Measurements from ENCODE around the gene SLC10A1.
"Not testable (repeated sequence)": the region's sequence is repeated elsewhere in the genome, so short reads cannot be mapped to it uniquely, and the experiment has no call there.

Gene SLC10A1

DNA sequence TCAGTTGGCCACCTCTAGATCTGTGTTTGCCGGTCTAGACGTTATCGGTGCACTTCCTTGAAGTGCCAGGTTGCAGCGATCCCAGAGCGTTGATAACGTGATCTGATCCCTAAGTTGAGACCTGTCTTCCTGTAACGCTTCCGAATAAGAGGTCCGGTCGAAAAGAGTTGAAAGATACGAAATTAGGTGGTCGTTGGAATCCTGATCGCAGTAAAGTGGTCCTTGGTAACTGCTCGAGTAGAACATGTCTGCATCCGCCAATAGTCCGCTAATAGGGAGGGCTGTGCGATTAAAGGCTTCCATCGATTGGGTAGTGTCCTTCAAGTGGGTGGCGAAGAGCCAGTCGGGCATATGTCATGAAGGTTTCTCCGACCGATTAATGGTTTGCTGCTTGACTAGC lies 27.4 kb downstream of the SLC10A1 start:
- no peak for DNase-seq

DNA sequence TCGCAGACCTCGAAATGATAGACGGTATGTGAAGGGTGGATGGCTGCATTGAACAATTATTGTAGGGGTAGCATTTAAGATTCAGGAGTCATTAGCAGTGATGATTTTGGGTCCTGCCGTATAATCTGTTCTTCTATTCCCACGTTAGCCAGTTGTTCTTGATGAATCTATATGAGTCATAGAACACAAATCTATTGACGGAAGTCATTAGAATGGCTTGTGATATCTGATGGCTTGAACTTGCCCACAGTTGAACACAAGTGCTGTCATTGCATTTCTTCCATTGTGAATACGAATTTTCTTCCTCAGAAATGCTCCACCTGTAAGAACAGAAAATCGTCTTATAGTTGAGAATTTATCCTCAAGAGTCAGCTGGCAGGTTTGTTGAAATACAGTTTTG lies 28.2 kb downstream of the SLC10A1 start:
- DNase-seq, result no peak

DNA sequence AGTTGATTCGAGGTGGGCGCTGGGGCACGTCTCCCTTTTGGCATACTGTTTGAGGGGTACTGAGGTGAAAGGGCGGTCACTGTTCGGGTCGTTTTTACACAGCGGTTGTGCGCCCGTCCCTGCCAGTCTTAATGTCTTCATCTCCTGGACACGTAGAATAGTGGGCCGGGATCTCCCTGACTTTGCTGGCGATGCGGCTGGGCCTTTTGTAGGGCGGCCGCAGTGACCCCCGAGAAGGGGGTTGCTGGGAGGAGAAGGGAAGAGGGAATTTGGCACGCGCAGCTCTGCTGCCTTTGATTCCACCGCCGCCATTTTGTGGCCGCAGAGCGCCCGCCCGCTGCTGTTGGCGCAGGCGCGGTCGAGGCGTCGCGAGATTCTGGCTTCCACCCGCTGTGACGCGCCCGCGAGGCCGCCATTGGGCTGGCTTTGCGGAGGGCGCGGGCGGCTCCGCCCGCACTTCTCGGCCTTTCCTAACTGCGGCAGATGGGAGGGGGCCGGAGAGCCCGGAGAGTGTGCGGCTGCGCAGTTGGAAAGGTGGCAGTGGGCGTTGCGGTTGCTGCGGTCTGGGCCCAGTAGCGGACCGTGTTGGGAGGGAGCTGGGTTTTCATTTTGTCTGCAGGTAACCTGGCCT lies 29.6 kb downstream of the SLC10A1 start:
- DNase-seq, result peak; percentile 89

DNA sequence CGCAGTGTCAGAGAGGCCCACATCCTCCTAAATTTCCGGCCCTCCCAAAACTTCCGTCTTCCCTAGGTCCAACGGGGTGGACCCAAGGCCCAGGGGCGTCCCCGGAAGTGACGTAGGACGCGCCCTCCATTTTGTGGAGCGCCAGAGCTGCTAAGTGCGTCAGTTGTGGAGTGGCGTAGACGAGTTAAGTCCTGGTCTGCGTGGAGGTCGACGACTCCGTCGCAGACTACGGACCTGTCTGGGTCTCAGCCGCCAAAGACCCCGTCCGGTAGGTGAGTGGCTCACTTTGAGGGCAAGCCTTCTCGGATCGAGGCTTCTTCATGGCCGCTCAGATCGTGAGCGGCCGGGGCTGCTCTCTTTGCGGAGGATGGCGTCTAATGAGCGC lies 30.1 kb downstream of the SLC10A1 start, which contains the start of gene SRSF5:
SRSF5 (plus strand) TSS at position 159 of the 385 bp plus-strand sequence. CDS start 1,015 bp downstream, outside the sequence.
- peak; percentile 93 for DNase-seq

DNA sequence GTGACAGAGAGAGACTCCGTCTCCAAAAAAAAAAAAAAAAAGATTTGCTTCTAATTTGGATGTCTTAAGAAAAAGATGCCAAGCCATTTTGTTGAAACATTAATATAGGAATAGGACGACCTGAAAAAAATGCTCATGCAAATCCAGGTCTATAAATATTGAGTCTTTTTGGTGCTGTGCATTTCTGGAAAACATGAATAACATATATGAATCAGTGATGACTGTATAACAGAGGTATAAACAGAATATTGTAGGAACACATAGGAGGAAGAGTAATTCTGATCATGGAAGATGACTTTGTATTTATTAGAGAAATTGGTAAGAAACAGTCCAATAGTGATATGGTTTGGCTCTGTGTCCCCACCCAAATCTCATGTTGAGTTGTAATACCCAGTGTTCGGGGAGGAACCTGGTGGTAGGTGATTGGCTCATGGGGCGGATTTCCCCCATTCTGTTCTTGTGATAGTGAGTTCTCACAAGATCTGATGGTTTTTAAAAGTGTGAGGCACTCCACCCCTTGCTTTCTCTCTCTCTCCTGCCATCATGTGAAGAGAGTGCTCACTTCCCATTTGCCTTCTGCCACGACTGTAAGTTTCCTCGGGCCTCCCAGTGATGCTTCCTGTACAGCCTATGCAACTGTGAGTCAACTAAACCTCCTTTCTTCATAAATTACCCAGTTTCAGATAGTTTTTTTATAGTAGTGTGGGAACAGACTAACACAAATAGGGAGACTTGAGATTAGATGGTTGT lies 33.1 kb downstream of the SLC10A1 start:
- DNase-seq, result no peak

DNA sequence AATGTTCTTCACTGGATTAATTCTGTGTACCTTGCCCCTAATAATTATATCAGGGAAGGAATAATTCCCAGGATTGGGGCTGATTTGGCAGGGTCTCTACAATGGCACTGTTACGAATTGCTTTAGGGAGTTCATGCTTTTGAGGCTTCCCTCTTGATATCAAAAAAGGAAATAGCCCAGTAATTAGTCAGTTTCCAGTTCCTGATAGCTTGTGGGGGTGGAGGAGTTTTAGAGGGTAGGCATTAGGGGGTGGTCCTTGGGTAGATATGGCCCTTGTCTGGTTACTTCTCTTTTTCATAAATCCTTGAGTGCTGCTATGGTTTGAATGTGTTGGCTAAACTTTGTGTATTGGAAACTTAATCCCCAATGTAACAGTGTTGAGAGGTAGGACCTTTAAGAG lies 36.2 kb downstream of the SLC10A1 start:
- DNase-seq, result no peak

DNA sequence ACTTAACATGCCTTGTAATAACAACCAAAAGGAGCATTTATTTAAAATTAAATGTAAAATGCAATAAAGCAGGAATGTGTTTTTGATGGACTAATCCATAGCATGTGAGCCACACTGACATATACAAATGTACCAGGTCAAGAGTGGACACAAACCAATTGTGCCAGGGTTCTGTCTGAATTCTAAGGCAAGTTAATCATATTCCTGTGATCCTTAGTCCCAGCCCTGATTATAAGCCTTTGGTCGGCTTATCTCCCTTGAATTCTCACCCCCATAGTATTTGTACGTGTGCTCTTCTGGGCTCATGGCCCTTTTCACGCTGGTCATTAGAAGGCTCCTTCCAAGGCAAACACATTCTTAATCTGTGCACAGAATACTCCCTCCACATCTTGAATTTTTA lies 40.7 kb downstream of the SLC10A1 start:
- no peak for DNase-seq

DNA sequence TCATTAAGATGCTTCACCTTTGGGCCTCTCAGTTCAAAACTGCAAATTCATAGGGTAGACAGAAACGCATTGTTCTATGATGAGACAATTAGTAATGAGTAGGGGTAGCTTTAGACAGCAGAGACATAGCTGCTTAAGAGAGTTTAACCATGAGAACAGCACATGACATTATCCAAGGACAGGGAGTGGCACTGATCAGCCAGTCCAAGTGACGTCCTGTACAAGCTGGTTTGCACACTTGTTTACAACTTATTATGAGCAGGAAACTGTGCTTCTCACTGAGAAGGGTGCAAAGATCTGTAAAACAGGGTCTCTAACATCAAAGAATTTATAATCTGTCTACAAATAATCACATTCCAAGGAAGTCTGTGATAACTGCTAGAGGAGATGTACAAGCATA lies 41.3 kb downstream of the SLC10A1 start:
- DNase-seq, result no peak

DNA sequence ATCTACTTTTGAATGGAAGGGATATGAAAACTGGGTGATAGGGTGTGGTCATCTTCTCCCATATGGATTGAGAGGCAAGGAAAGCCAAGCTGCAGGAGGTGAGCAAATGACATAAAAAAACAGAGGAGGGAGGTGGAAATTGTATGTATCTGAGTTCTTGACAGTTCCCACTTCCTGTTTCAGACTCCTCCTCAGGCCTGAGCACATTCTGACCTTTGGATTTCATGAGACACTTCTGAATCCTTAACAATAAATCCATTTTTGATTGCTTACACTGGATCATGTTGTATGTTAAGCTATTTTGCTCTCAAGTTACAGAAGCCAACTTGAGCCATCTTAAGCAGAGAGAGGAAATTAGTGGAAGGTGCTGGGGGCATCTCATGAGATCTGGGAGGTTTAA lies 41.7 kb downstream of the SLC10A1 start:
- DNase-seq, result no peak

DNA sequence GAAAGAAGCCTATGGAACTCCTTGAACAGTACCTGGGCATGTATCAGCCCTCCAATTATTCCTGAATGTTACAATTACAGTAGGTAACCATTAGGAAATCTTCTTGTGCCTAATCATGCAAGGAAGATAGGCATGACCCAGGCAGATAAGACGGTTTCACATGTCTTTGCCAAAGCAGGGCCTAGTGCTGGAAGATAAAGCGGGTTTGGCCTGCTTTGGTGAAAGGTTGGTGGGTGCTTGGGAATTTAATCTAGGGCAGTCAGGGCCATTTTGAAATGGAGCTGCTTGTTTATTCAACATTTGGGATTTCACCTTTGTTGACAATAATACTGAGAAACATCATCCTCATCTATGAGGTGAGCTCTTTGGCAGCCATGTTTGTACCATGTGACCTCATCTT lies 42.6 kb downstream of the SLC10A1 start:
- no peak for DNase-seq

DNA sequence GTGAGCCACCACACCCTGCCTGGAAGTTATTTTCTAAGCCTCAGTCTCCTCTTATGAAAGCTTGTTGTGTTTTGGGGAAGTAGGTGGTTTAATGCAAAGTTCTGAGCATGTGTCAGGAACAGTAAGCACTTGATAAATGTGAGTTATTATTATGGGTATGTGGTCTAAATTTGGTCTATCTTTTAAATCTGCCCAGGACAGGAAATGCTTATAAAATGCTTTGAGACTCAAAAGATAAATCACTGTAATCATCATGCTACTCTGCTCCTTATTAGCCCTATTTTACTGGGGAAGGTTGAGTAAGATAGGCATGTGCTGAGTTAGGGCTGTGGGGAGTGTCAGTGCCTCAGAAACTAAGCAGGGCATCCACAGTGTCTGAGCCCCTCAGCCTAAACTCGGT lies 43.2 kb downstream of the SLC10A1 start:
- DNase-seq, result no peak

DNA sequence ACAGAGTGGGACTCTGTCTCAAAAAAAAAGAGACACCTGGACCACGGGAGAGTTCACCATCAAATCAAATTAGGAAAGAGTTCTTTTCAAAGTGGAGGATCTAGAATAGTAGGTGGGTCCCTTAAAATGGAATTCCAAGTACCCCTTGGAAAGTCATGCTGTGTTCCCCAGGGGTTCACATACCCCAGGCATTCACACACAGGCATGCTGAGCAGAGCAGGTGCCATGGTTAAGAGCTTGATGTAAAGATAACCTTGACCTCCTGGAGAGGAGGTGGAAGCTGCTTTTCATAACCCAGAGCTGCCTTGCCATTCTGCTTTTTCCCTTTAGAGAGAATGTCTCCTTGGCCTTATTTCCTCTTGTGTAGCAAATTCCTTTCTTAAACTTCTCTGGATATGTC lies 44.3 kb downstream of the SLC10A1 start:
- no peak for DNase-seq

DNA sequence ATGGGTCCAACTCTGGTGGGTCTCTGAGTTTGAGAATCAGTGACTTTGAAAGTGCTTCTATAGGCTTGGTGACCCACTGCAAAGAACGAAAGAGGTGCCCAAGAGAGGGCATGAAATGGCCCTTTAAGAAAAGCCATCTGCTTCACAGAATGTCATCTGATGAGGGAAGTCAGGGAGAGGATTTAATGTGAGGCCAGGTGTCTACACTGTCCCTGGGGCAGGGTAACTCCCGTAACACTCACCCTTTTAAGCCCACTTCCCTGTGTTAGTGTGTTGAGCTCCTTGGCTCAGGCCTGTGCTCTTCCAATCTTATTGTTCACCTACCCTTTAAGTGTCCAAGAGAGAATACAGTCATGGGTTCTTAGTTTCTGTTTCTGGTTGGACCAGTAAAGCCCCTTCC lies 46.5 kb downstream of the SLC10A1 start:
- DNase-seq, result no peak

DNA sequence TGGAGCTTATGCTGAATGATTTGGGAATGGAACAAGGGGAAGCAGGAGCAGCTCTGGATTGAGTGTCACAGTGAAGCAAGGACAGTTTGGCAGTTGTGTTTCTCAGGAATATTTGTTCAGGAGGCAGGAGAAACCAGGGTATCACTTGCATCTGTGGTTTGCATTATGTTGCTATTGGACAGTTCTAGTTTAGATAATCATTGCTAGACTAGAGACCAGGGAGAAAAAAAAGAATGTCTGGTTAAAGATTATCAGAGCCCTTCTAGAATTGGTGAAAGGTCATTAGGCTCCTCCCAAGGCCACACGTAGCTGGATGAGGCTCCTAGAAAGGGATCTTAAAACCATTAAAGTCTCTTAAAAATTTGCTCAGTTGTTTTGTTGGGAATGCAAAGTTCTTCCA lies 47.1 kb downstream of the SLC10A1 start:
- no peak for DNase-seq

DNA sequence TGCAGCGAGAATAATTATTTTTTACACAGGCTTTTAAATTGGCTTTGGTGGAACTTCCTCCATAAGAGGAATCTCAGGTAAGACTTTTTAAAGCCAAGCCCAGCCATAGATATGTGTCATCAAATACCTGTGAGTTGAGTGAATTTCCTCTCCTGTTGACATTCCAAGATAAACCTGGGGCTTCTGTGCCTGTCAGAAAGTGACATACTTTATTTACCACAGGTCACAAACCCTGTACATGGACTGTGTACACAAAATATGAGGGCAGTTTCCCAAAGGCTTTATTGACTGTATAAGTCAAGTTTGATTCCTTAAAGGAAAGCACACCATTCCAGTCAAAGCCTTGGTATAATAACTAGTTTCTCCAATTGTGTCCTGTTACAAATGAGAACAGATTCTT lies 56.0 kb downstream of the SLC10A1 start:
- DNase-seq, result no peak

DNA sequence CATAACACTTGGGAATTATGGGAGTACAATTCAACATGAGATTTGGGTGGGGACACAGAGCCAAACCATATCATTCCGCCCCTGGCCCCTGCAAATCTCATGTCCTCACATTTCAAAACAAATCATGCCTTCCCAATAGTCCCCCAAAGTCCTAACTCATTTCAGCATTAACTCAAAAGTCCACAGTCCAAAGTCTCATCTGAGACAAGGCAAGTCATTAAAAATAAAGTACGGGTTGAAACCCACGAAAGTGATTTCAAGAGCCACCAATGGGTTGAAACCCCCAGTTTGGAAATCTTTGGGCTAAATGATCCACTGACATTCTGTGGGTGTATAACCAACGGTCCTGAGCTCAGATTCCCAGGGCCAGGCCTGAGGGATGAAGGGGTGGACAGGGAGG lies 60.6 kb downstream of the SLC10A1 start:
- not testable (repeated sequence) for DNase-seq

DNA sequence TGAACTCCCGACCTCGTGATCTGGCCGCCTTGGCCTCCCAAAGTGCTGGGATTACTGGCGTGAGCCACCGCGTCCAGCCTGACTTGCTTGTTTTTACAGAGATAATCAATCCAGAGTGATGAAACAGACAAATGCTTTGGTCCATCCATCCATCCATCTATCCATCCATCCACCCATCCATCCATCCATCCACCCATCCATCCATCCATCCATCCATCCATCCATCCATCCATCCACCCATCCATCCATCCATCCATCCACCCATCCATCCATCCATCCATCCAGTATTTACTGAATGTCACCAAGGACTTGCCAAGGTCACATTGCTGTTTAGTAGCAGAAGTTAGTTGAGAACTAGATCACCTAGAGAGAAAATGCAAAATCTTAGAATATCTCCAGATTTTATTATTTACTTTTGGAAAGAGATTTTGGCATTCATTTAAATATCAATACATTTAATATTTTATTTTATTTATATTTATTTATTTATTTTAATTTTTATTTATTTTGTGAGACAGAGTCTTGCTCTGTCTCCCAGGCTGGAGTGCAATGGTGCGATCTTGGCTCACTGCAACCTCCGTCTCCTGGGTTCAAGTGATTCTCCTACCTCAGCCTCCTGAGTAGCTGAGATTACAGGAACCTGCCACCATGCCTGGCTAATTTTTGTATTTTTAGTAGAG lies 65.0 kb downstream of the SLC10A1 start:
- not testable (repeated sequence) for DNase-seq

DNA sequence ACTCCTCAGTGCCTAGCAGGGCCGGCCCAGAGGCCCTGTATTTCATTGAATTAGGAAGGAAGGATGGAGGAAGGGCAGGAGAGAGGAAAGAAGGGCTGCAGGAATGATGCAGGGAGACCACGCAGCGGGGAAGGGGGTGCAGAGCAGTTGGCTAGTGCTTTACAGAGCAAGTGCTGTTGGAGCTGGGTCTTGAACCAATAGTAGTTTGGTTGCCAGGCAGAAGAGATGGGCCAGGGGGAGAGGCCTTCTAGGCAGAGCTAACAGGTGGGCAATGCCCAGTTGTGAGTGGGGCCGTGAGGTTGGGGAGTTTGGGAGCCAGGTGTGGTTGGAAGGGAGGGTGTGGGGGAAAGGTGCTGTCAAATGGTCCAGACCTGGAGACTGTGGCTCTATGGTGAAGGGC lies 69.2 kb downstream of the SLC10A1 start:
- DNase-seq, result no peak

DNA sequence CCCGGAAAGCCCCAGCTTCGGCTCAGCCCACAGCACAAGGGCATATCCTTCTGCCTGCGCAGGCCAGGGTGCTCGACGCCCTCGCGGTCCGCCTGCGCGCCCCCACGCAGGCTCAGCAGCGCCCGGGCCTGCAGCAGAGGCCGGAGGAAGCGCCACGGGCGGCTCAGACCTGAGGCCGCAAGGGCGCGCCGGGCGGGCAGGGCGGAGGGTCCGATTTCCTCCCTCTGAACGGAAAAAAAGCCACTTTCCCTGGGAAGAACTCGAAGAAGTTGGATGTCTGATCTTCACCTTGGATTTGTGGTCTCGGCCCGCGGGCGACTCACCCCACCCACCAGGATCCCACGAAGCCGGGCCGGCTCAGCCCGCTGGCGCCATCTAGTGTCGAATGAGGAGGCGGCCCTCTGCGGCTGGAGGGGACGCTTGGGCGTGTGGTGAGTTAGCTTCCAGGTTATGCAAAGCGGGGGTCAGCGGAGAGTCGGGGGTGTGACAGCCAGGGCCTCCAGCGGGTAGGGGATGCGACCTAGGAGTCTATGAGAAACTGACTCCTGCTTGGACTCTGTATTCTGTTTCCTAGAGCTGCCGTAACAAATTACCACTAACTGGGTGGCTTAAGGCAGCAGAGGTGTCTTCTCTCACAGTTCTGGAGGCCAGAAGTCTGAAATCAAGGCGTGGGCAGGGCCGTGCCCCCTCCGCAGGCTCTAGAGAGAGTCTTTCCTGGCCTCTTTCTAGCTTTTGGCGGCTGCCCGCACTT lies 70.1 kb downstream of the SLC10A1 start:
- peak; percentile 68 for DNase-seq

All from NK-92 treated with Interleukin-12 subunit alpha and Interleukin-12 subunit beta, amount 100 ng/mL, for 24 hours (cell line).